Smooth muscle cell (in vitro differentiated cells): ENCODE measurements around the gene PCK1. TPM values are rescaled to one million over a fixed set of nuclear protein-coding genes. Genes with fewer than 3 reads are reported as not detected.

ENCODE experiments used
- DNase-seq: peaks from one replicate; lab custom pipeline; 2025; ENCODE audit not compliant: unreplicated experiment; lab: John Stamatoyannopoulos, UW
- H2AFZ ChIP-seq: fragments of 200-600 bp; sonication (generic); 2 replicates; pipeline ENCODE4 v1.6.0; 2016; ENCODE audit warnings: antibody characterized with exemption, low read depth, mild to moderate bottlenecking
- H3F3A ChIP-seq: fragments of 200-600 bp; sonication (generic); 2 replicates; pipeline ENCODE4 v1.6.0; 2017; ENCODE audit warnings: antibody characterized with exemption, low read depth
- H3K27ac ChIP-seq: fragments of 200-600 bp; sonication (generic); 2 replicates; pipeline ENCODE4 v1.5.1; 2016; ENCODE audit warnings: low read depth, mild to moderate bottlenecking
- H3K27me3 ChIP-seq: fragments of 200-600 bp; sonication (generic); 2 replicates; pipeline ENCODE4 v1.6.1; 2016; ENCODE audit warnings: low read depth, mild to moderate bottlenecking
- H3K36me3 ChIP-seq: fragments of 200-600 bp; sonication (generic); 2 replicates; pipeline ENCODE4 v1.5.1; 2016; ENCODE audit warnings: low read depth
- H3K4me1 ChIP-seq: fragments of 200-600 bp; sonication (generic); 2 replicates; pipeline ENCODE4 v1.5.1; 2016; ENCODE audit warnings: low read depth
- H3K4me2 ChIP-seq: fragments of 200-600 bp; sonication (generic); 2 replicates; pipeline ENCODE4 v1.6.0; 2016; ENCODE audit warnings: mild to moderate bottlenecking
- H3K4me3 ChIP-seq: fragments of 200-600 bp; sonication (generic); 2 replicates; pipeline ENCODE4 v1.5.1; 2016; ENCODE audit warnings: mild to moderate bottlenecking
- H3K79me2 ChIP-seq: fragments of 200-600 bp; sonication (generic); 2 replicates; pipeline ENCODE4 v1.6.0; 2016; ENCODE audit warnings: low read depth, mild to moderate bottlenecking
- H3K9ac ChIP-seq: fragments of 200-600 bp; sonication (generic); 2 replicates; pipeline ENCODE4 v1.6.0; 2016; ENCODE audit warnings: low read depth
- H3K9me3 ChIP-seq: fragments of 200-600 bp; sonication (generic); replicated peaks from 2 replicates; pipeline ENCODE4 v1.5.1; 2016; ENCODE audit warnings: low read depth
- H4K20me1 ChIP-seq: fragments of 200-600 bp; sonication (generic); 2 replicates; pipeline ENCODE4 v1.6.0; 2016; ENCODE audit warnings: low read depth
- CTCF ChIP-seq: fragments of 200-600 bp; sonication (generic); IDR thresholded peaks from 2 replicates; pipeline ENCODE4 v1.5.1; 2017; ENCODE audit warnings: borderline replicate concordance, mild to moderate bottlenecking, antibody characterized with exemption; ENCODE audit not compliant: insufficient read depth, poor library complexity, severe bottlenecking
- WGBS: methylation state at CpG from one replicate; pipeline ENCODE4 v1.1.7; 2016; ENCODE audit warnings: low lambda C conversion rate; 5-methylcytosine and 5-hydroxymethylcytosine counted together
- polyA plus RNA-seq: library from polyadenylated mRNA; unstranded; fragments of >200 nt; fragmentation: Nextera tagmentation; extraction: Ambion mirVana; gene quantifications from 2 replicates; pipeline ENCODE4 v1.2.1, GENCODE V29; 2016
- total RNA-seq: library from RNA; depleted of rRNA; stranded (reverse); fragments of >200 nt; gene quantifications from 2 replicates; pipeline ENCODE4 v1.2.3, GENCODE V29; 2014

Gene PCK1
- total and polyA plus RNA-seq, 2 experiments from 2014 or later, result not detected

DNA sequence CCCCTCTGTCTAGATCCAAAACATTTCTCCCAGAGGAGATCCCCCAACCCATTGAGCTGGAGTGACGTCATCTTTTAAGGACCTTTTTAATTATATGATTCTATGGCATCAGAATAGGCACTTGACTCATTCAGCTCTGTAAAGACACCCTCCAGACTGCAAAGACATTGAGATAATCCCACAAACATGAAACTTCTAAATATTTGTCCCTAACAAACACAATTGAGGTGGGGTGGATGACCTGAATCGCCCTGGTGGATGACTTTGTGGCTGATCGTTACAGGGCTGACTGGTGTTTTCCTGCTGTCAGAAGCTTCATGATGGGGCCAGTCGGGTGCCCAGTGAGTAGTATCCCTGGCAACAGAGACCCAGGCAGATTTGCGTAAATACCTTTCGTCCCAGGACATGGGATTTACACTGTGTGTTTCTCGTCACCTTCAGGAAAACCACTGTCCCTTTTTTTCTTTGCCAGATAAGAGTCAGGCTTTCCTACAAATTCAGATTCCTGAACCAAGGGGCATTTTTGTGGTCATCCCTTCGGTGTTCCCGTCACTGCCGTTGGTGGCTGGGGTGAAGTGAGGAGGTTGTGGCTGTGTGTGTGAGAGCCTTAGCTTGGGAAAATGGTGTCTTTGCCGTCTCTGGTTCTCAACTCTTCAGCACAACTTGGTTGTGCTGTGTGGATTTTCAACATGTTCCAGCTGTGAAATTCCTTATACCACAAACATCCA, 5.3 kb upstream of the PCK1 start:
- Histone ChIP-seq H3K4me1 (no peaks in the 10 kb centered on the region), H3K4me2 (no peak overlapping the region), H3K4me3 (no peak overlapping the region), H2AFZ (no peak overlapping the region), H4K20me1 (no peaks in the 10 kb centered on the region), H3K27me3 (peaks cover 25% of the 10 kb centered on the region), H3F3A (no peaks in the 10 kb centered on the region), H3K36me3 (no peaks in the 10 kb centered on the region), H3K9ac (no peak overlapping the region), H3K79me2 (no peaks in the 10 kb centered on the region), H3K27ac (no peak overlapping the region), H3K9me3 (no peaks in the 10 kb centered on the region)
- 64% methylated on average over 11 of the region's 11 CpGs for WGBS
- TF ChIP-seq CTCF, result no peak
- DNase-seq, result no peak

- Histone ChIP-seq H3K4me3 (no peak overlapping the region), H4K20me1 (no peaks in the 10 kb centered on the region), H3K27me3 (peaks cover 25% of the 10 kb centered on the region), H3F3A (no peaks in the 10 kb centered on the region), H2AFZ (no peak overlapping the region), H3K4me1 (no peaks in the 10 kb centered on the region), H3K27ac (no peak overlapping the region), H3K9me3 (no peaks in the 10 kb centered on the region), H3K4me2 (no peak overlapping the region), H3K36me3 (no peaks in the 10 kb centered on the region), H3K79me2 (no peaks in the 10 kb centered on the region), H3K9ac (no peak overlapping the region)
- TF ChIP-seq CTCF, result no peak
- 93% methylated on average over 3 of the region's 3 CpGs for WGBS
- DNase-seq, result no peak
Measured at GRCh38 chr20:57556980-57557274, 4.0 kb upstream of the PCK1 start.

DNA sequence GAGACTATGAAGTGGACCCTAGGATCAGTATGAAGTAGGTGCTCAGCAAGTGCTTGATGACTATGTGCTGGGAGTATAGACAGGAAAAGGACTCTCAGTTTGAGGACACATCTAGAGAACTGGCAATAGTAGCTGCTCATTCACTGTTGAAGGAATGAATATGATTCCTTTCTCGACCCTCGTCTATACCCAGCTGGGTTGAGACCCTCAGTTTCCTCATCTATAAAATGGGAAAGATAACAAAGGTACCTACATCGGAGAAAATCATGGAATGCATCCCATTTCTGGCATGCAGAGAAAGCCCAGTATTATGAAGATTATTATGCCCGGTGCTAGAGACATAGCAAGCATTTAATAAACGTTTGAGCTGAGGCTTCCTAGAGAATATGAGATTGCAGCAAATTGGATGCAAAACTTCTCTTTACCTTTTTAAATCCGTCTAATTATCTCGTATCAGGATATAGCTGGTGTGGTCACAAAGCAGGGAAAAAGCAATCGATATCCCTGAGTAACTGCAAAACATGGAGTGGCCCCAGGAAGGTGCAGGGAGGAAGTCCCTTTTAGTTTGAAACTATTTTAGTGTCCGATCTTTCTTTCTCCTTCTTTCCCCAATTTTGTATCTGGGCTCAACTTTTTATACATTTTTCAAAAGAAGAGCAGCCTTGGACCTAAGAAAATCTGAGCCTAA, 2.8 kb upstream of the PCK1 start:
- Histone ChIP-seq H4K20me1 (no peaks in the 10 kb centered on the region), H3F3A (no peaks in the 10 kb centered on the region), H3K4me3 (no peak overlapping the region), H3K9me3 (no peaks in the 10 kb centered on the region), H3K4me1 (no peaks in the 10 kb centered on the region), H3K36me3 (no peaks in the 10 kb centered on the region), H3K4me2 (no peak overlapping the region), H3K27ac (no peak overlapping the region), H2AFZ (no peak overlapping the region), H3K27me3 (peaks cover 25% of the 10 kb centered on the region), H3K79me2 (no peaks in the 10 kb centered on the region), H3K9ac (no peak overlapping the region)
- 83% methylated on average over 9 of the region's 9 CpGs for WGBS
- no peak for TF ChIP-seq CTCF
- DNase-seq, result no peak
